ENCODE measurements around the gene FMO1. TPM values are rescaled to one million over a fixed set of nuclear protein-coding genes. Genes with fewer than 3 reads are reported as not detected.

FMO1 gene
- total RNA-seq, 1 donor from 2014 or later: 1.1 TPM

DNA sequence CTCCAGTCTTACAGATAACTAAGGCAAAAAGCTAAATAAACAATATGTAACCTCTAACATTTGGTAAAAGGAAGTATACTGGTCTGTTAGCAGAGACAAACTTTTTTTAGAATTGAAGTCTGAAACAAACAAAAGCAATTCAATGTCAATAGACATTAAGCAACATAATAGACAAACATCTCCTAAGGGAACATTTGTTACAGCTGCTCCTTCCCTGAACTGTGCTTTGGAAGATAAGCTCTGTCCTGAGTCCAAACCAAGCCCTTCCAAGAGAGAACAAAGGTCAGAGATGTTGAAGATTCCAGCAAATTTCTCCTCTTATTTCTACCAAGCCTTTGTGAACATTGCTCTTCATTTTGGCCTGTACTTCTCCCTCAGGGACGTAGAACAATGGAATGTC is 37.9 kb upstream of the FMO1 start:
- H3K36me3 Mint-ChIP-seq (ENCODE audit: low read depth): no peaks in the 10 kb centered on the region
- CTCF ChIA-PET: no interaction called here
- peaks cover 5% of the 10 kb centered on the region for H3K27me3 Mint-ChIP-seq
- TF ChIP-seq, protein P1, sequence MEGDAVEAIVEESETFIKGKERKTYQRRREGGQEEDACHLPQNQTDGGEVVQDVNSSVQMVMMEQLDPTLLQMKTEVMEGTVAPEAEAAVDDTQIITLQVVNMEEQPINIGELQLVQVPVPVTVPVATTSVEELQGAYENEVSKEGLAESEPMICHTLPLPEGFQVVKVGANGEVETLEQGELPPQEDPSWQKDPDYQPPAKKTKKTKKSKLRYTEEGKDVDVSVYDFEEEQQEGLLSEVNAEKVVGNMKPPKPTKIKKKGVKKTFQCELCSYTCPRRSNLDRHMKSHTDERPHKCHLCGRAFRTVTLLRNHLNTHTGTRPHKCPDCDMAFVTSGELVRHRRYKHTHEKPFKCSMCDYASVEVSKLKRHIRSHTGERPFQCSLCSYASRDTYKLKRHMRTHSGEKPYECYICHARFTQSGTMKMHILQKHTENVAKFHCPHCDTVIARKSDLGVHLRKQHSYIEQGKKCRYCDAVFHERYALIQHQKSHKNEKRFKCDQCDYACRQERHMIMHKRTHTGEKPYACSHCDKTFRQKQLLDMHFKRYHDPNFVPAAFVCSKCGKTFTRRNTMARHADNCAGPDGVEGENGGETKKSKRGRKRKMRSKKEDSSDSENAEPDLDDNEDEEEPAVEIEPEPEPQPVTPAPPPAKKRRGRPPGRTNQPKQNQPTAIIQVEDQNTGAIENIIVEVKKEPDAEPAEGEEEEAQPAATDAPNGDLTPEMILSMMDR (IDR thresholded peaks at IDR 0.05): no peak
- no peak for ATAC-seq (ENCODE audit: low read depth)
- H3K27ac Mint-ChIP-seq: no peak overlapping the region
- H3K4me3 Mint-ChIP-seq: no peak overlapping the region
- DNase-seq: no peak
- intact Hi-C loops (cut with micrococcal nuclease): no loop called here
- H3K9me3 Mint-ChIP-seq: no peaks in the 10 kb centered on the region
- H3K4me1 Mint-ChIP-seq: peaks cover 4% of the 10 kb centered on the region
- POLR2A ChIA-PET: no interaction called here

GRCh38 chr1:171212607-171213351 is 35.5 kb upstream of the FMO1 start:
- CTCF ChIA-PET: no interaction called here
- Mint-ChIP-seq H3K36me3 (ENCODE audit: low read depth) (no peaks in the 10 kb centered on the region), H3K9me3 (no peaks in the 10 kb centered on the region), H3K4me3 (no peak overlapping the region), H3K27me3 (no peaks in the 10 kb centered on the region), H3K27ac (no peak overlapping the region), H3K4me1 (peaks cover 4% of the 10 kb centered on the region)
- ATAC-seq (ENCODE audit: low read depth) (no peak), DNase-seq (no peak)
- intact Hi-C loops (cut with micrococcal nuclease): no loop called here
- TF ChIP-seq, protein P1 (IDR thresholded peaks at IDR 0.05): no peak
- POLR2A ChIA-PET: no interaction called here

- TF ChIP-seq, protein P1 (IDR thresholded peaks at IDR 0.05): no peak
- intact Hi-C loops (cut with micrococcal nuclease): no loop called here
- ChIA-PET POLR2A (no interaction called here), CTCF (no interaction called here)
- H3K4me1 Mint-ChIP-seq: peaks cover 4% of the 10 kb centered on the region
- no peak overlapping the region for H3K4me3 Mint-ChIP-seq
- H3K9me3 Mint-ChIP-seq: no peaks in the 10 kb centered on the region
- ATAC-seq (ENCODE audit: low read depth): no peak
- no peak overlapping the region for H3K27ac Mint-ChIP-seq
- no peaks in the 10 kb centered on the region for H3K36me3 Mint-ChIP-seq (ENCODE audit: low read depth)
- no peak for DNase-seq
- peaks cover 2% of the 10 kb centered on the region for H3K27me3 Mint-ChIP-seq
Observed at GRCh38 chr1:171213559-171214454, 34.5 kb upstream of the FMO1 start.

- POLR2A ChIA-PET: no interaction called here
- H3K9me3 Mint-ChIP-seq: no peaks in the 10 kb centered on the region
- no peak overlapping the region for H3K4me3 Mint-ChIP-seq
- peaks cover 4% of the 10 kb centered on the region for H3K27me3 Mint-ChIP-seq
- DNase-seq (no peak), ATAC-seq (ENCODE audit: low read depth) (no peak)
- CTCF ChIA-PET: interaction anchor here (1.2 kb wide), 1 partner anchor 96 kb away, joined by 3 read pairs; the partner anchor contains the start of gene FMO4
- H3K4me1 Mint-ChIP-seq: peaks cover 2% of the 10 kb centered on the region
- TF ChIP-seq, protein P1 (IDR thresholded peaks at IDR 0.05): no peak
- no peak overlapping the region for H3K27ac Mint-ChIP-seq
- no peaks in the 10 kb centered on the region for H3K36me3 Mint-ChIP-seq (ENCODE audit: low read depth)
- intact Hi-C loops (cut with micrococcal nuclease): no loop called here
Observed at GRCh38 chr1:171217658-171218443, 30.4 kb upstream of the FMO1 start.

Data from activated B cell treated with CpG ODN at 0.5 μM for 24 hours (primary cell).